ENCODE results near the gene OSBPL7. TPM values are rescaled to one million over a fixed set of nuclear protein-coding genes. Genes with fewer than 3 reads are reported as not detected.

Gene OSBPL7
- total and polyA plus RNA-seq, 2 of the 4 experiments (the other 2 are of a cell fraction), result 5.2 to 14.5 TPM

GRCh38 chr17:47800686-47801085 lies 20.9 kb downstream of the OSBPL7 start:
- no peak overlapping the region for H3K56ac ChIP-seq (ENCODE audit: extremely low read depth, insufficient read depth, low read length)
- TF ChIP-seq RAD21 (IDR thresholded peaks at IDR 0.05; ENCODE audit: low read length), result no peak
- TF ChIP-seq CHD1 (IDR thresholded peaks at IDR 0.05; ENCODE audit: low read depth, low read length), result no peak
- TF ChIP-seq MAZ (IDR thresholded peaks at IDR 0.05; ENCODE audit: borderline replicate concordance, low read depth, low read length), result no peak
- TF ChIP-seq CEBPB (IDR thresholded peaks at IDR 0.05; ENCODE audit: low read depth, low read length), result no peak
- TF ChIP-seq BHLHE40 (IDR thresholded peaks at IDR 0.05; ENCODE audit: low read depth, low read length), result no peak
- no peak for TF ChIP-seq MAFK (IDR thresholded peaks at IDR 0.05; ENCODE audit: low read depth, low read length)
- TF ChIP-seq FOS (IDR thresholded peaks at IDR 0.05; ENCODE audit: low read depth, low read length), result no peak
- no peak for TF ChIP-seq RFX5 (IDR thresholded peaks at IDR 0.05; ENCODE audit: low read depth, low read length)
- TF ChIP-seq POLR2A (IDR thresholded peaks at IDR 0.05; ENCODE audit: low read depth, low read length), result no peak
- no peak for TF ChIP-seq CTCF (conservative IDR thresholded peaks at IDR 0.05; ENCODE audit: low read depth, low read length)
- no peak for TF ChIP-seq ELK1 (IDR thresholded peaks at IDR 0.05; ENCODE audit: borderline replicate concordance, low read depth, low read length)
- TF ChIP-seq MXI1 (IDR thresholded peaks at IDR 0.05; ENCODE audit: borderline replicate concordance, low read depth, low read length), result no peak
- no peak for TF ChIP-seq USF2 (IDR thresholded peaks at IDR 0.05; ENCODE audit: low read depth, low read length)
- TF ChIP-seq RCOR1 (IDR thresholded peaks at IDR 0.05; ENCODE audit: insufficient replicate concordance, low read length), result no peak
- TF ChIP-seq SMC3 (IDR thresholded peaks at IDR 0.05; ENCODE audit: low read depth, low read length), result no peak
- TF ChIP-seq NFE2L2 (IDR thresholded peaks at IDR 0.05; ENCODE audit: low read depth, low read length), result no peak
- intact Hi-C loops (cut with micrococcal nuclease), result no loop called here
- H2AK5ac ChIP-seq (ENCODE audit: low read depth, low read length), result no peak overlapping the region
- no peaks in the 10 kb centered on the region for H3K4me1 ChIP-seq (ENCODE audit: control insufficient read depth, insufficient read depth, low read length)
- 77% methylated on average over 9 of the region's 12 CpGs; no CpG with 5 or more reads in 1 of the 2 experiments for WGBS, 2 experiments (ENCODE audit: extremely low coverage in 2 of 2, insufficient read length in 1 of 2)
- no peak overlapping the region for H2BK5ac ChIP-seq (ENCODE audit: low read depth, low read length, poor library complexity, severe bottlenecking)
- no peaks in the 10 kb centered on the region; the same call in 1 of the 2 replicates for H4K20me1 ChIP-seq (ENCODE audit: insufficient read depth, low read length)
- H3K23ac ChIP-seq (ENCODE audit: low read depth, low read length), result no peak overlapping the region
- ChIA-PET POLR2A (ENCODE audit: unreplicated experiment) (no interaction called here), CTCF (interaction anchor here (0.6 to 0.9 kb wide), 2 partner anchors 48 to 103 kb away, joined by 3 to 4 read pairs; no protein-coding TSS in a partner anchor)
- no peak overlapping the region for H3K27ac ChIP-seq (ENCODE audit: insufficient read depth, low read length)
- H3K27me3 ChIP-seq (ENCODE audit: control insufficient read depth, insufficient read depth, low read length), result peaks cover 36% of the 10 kb centered on the region
- H4K8ac ChIP-seq (ENCODE audit: low read depth in 2 of 2, low read length in 2 of 2), result no peak overlapping the region
- H3K4me3 ChIP-seq (ENCODE audit: insufficient read depth, low read depth, low read length), result no peak overlapping the region
- no peak overlapping the region for H4K5ac ChIP-seq (ENCODE audit: low read depth, low read length)
- dilution Hi-C loops (cut with HindIII; ENCODE audit: low sequenced_read_pairs, unreplicated experiment), result no loop called here
- H3K79me1 ChIP-seq (ENCODE audit: low read depth in 1 of 2, low read length in 2 of 2), result no peaks in the 10 kb centered on the region
- no peak overlapping the region for H4K91ac ChIP-seq (ENCODE audit: insufficient read depth, low read depth, low read length)
- no peak overlapping the region for H3K9ac ChIP-seq (ENCODE audit: low read depth, low read length)
- H2AFZ ChIP-seq (replicated peaks; ENCODE audit: low read length, poor library complexity), result no peak overlapping the region
- BruUV-seq (replicated peaks), result no TSS peak
- H2BK15ac ChIP-seq (ENCODE audit: low read depth, low read length), result no peak overlapping the region
- H3K4ac ChIP-seq (ENCODE audit: low read depth, low read length), result no peak overlapping the region
- H3K18ac ChIP-seq (ENCODE audit: low read depth, low read length), result no peak overlapping the region
- no peak overlapping the region for H2BK120ac ChIP-seq (ENCODE audit: low read depth, low read length)
- H2BK20ac ChIP-seq (ENCODE audit: low read depth, low read length), result no peak overlapping the region
- no peak overlapping the region for H2AK9ac ChIP-seq (replicated peaks; ENCODE audit: low read depth, low read length, poor library complexity)
- DNase-seq, result no peak
- no peak overlapping the region for H3K4me2 ChIP-seq (ENCODE audit: low read depth, low read length)
- ATAC-seq (ENCODE audit: low read depth), result no peak
- in situ Hi-C loops (cut with MboI; ENCODE audit: low sequenced_read_pairs), result no loop called here
- no peak overlapping the region for H3K14ac ChIP-seq (replicated peaks; ENCODE audit: low read depth, low read length)
- no peaks in the 10 kb centered on the region for H3K9me1 ChIP-seq (ENCODE audit: insufficient read depth, low read length)
- H3K9me3 ChIP-seq (ENCODE audit: control insufficient read depth, insufficient read depth, low read length), result no peaks in the 10 kb centered on the region
- H3K36me3 ChIP-seq (ENCODE audit: control insufficient read depth, insufficient read depth, low read length), result no peaks in the 10 kb centered on the region

Measured in IMR-90 (cell line).